T-cell (primary cell): ENCODE measurements around the gene GGN. TPM values are rescaled to one million over a fixed set of nuclear protein-coding genes. Genes with fewer than 3 reads are reported as not detected.

Experiments
- ATAC-seq, 4 experiments: fragments of 200-7000 bp in 3 of 4; fragments of 150-1000 bp in 1 of 4; cut with Tn5 transposase; replicated peaks in 1 of 4; 1 replicate in 3 of 4; 2 replicates in 1 of 4; pipeline ENCODE4 v1.10.0; 2021; ENCODE audit warnings: moderate library complexity in 3 of 4, mild to moderate bottlenecking in 2 of 4, moderate number of reproducible peaks in 1 of 4
- CTCF ChIA-PET, 2 donors: fragments of 300-600 bp; sonication (Branson Sonifier 250); formaldehyde crosslinking; loops; one replicate each; lab custom pipeline; 2022; ENCODE audit warnings: antibody characterized with exemption in 2 of 2; lab: Charles Lee
- POLR2A ChIA-PET, 2 donors: fragments of 300-600 bp; sonication (Branson Sonifier 250); formaldehyde crosslinking; loops; one replicate each; lab custom pipeline; 2022; ENCODE audit warnings: antibody characterized with exemption in 2 of 2; lab: Charles Lee
- DNase-seq, 35 experiments: peaks; one replicate each; pipeline versions ENCODE4 v3.0.0 to v3.0.0-alpha.2; 2013 to 2023
- H3K27ac ChIP-seq: one replicate; pipeline ENCODE4 v1.5.1; 2013; ENCODE audit warnings: low read length
- H3K27me3 ChIP-seq, 2 experiments: replicated peaks in 1 of 2; 1 replicate in 1 of 2; 2 replicates in 1 of 2; pipeline versions ENCODE4 v1.6.1 to v1.7.0; 2013; ENCODE audit warnings: low read length in 1 of 2, mixed read lengths in 1 of 2; ENCODE audit not compliant: control insufficient read depth in 2 of 2, insufficient read depth in 2 of 2; ENCODE audit errors: extremely low read depth in 1 of 2
- H3K36me3 ChIP-seq, 2 donors: 1 replicate in 1 of 2; 2 replicates in 1 of 2; pipeline versions ENCODE4 v1.6.1 to v1.7.0; 2013; ENCODE audit warnings: low read length in 1 of 2; ENCODE audit not compliant: control insufficient read depth in 2 of 2, insufficient read depth in 1 of 2; ENCODE audit errors: extremely low read depth in 1 of 2
- H3K4me1 ChIP-seq, 2 experiments: 1 replicate in 1 of 2; 2 replicates in 1 of 2; pipeline versions ENCODE4 v1.6.1 to v1.7.0; 2013; ENCODE audit warnings: low read length in 2 of 2, mixed read lengths in 1 of 2; ENCODE audit not compliant: insufficient read depth in 2 of 2, control insufficient read depth in 1 of 2; ENCODE audit errors: extremely low read depth in 1 of 2
- H3K4me3 ChIP-seq, 2 donors: 1 replicate in 1 of 2; 2 replicates in 1 of 2; pipeline versions ENCODE4 v1.5.1 to v1.7.0; 2013; ENCODE audit warnings: mild to moderate bottlenecking in 2 of 2, low read length in 1 of 2, moderate library complexity in 1 of 2; ENCODE audit not compliant: control insufficient read depth in 1 of 2; ENCODE audit errors: extremely low read depth in 1 of 2
- H3K9me3 ChIP-seq: 2 replicates; pipeline ENCODE4 v1.7.0; 2013
- H3K27ac Mint-ChIP-seq, 2 donors: one replicate each; pipeline ENCODE4 v1.8.0; 2020 to 2021; ENCODE audit warnings: mild to moderate bottlenecking in 2 of 2, mixed read lengths in 2 of 2
- H3K27me3 Mint-ChIP-seq, 2 donors: one replicate each; pipeline ENCODE4 v1.8.0; 2021 to 2022; ENCODE audit warnings: mixed read lengths in 2 of 2
- H3K36me3 Mint-ChIP-seq: one replicate; pipeline ENCODE4 v1.8.0; 2021; ENCODE audit warnings: mixed read lengths
- H3K4me1 Mint-ChIP-seq, 3 donors: one replicate each; pipeline ENCODE4 v1.8.0; 2020 to 2022; ENCODE audit warnings: mixed read lengths in 3 of 3, mild to moderate bottlenecking in 1 of 3
- H3K4me3 Mint-ChIP-seq, 3 donors: one replicate each; pipeline ENCODE4 v1.8.0; 2020 to 2022; ENCODE audit warnings: mild to moderate bottlenecking in 3 of 3, mixed read lengths in 3 of 3, moderate library complexity in 3 of 3
- H3K9me3 Mint-ChIP-seq, 3 donors: one replicate each; pipeline ENCODE4 v1.8.0; 2020 to 2022; ENCODE audit warnings: mixed read lengths in 3 of 3
- WGBS: methylation state at CpG from one replicate; pipeline ENCODE4 v1.1.5; 2013; ENCODE audit warnings: missing lambda C conversion rate; ENCODE audit not compliant: insufficient coverage; 5-methylcytosine and 5-hydroxymethylcytosine counted together
- total RNA-seq, 35 experiments: library from RNA in 6 of 35; stranded (reverse) in 6 of 35; fragments of 120-200 nt in 1 of 35; gene quantifications; one replicate each; pipeline versions ENCODE4 v1.2.1 to v1.2.4 and lab custom pipeline; 2013 to 2026

The GGN gene
- total RNA-seq, 5 donors from 2014 or later (not counting 1 experiment from before 2014, with no cell fraction given), result 0.18 to 0.60 (median 0.31) TPM; not detected in 1

- ATAC-seq (no peak), DNase-seq (peak in 2 of 35 experiments; percentile 5 to 7)
- Mint-ChIP-seq H3K36me3 (peaks cover 6% of the 10 kb centered on the region), H3K4me1 (peaks cover 13 to 17% (median 14%) of the 10 kb centered on the region in 3 donors), H3K27ac (peak overlapping the region; percentile 93 to 98), H3K9me3 (no peaks in the 10 kb centered on the region), H3K4me3 (peak overlapping the region; percentile 88 to 93 (median 90)), H3K27me3 (no peaks in the 10 kb centered on the region)
- Histone ChIP-seq H3K27me3 (no peaks in the 10 kb centered on the region), H3K4me1 (peaks cover 4 to 19% of the 10 kb centered on the region in 2 experiments), H3K4me3 (peak overlapping the region; percentile 6 to 80), H3K27ac (peak overlapping the region; percentile 39), H3K9me3 (no peaks in the 10 kb centered on the region), H3K36me3 (peaks cover 0 to 3% of the 10 kb centered on the region in 2 donors)
- CTCF ChIA-PET, result interaction anchor here in 1 of 2 donors (0.6 kb wide), 1 partner anchor 93 kb away, joined by 4 read pairs; no protein-coding TSS in a partner anchor
- POLR2A ChIA-PET, result no interaction called here
- 66% methylated on average over 8 of the region's 10 CpGs for WGBS
These were observed 50.5 kb downstream of the GGN start for GRCh38 chr19:38337360-38337653.

GRCh38 chr19:38336638-38337359 is 51.0 kb downstream of the GGN start:
- no peaks in the 10 kb centered on the region for H3K9me3 ChIP-seq
- H3K4me1 ChIP-seq, result peaks cover 4 to 19% of the 10 kb centered on the region in 2 experiments
- peaks cover 0 to 3% of the 10 kb centered on the region in 2 donors for H3K36me3 ChIP-seq
- peak; percentile 81 to 97 (median 92) for DNase-seq
- peak overlapping the region; percentile 88 to 93 (median 90) for H3K4me3 Mint-ChIP-seq
- no peaks in the 10 kb centered on the region for H3K9me3 Mint-ChIP-seq
- CTCF ChIA-PET, result interaction anchor here (0.6 to 1.7 kb wide), 3 partner anchors 38 to 93 kb away, joined by 4 to 28 read pairs (median 7); partner anchors contain the start of genes FAM98C (in 1 of the 2) and PSMD8 (in 1 of the 2)
- H3K4me1 Mint-ChIP-seq, result peaks cover 13 to 17% (median 14%) of the 10 kb centered on the region in 3 donors
- POLR2A ChIA-PET, result interaction anchor here (0.5 to 1.0 kb wide), 2 partner anchors 37 to 66 kb away, joined by 4 to 5 read pairs; partner anchors contain the start of genes FAM98C (in 1 of the 2) and PSMD8 (in 1 of the 2)
- WGBS, result 3% methylated on average over 39 of the region's 41 CpGs
- H3K27me3 Mint-ChIP-seq, result no peaks in the 10 kb centered on the region
- H3K36me3 Mint-ChIP-seq, result peaks cover 6% of the 10 kb centered on the region
- peak; percentile 63 to 73 (median 66) for ATAC-seq
- peak overlapping the region; percentile 77 to 80 for H3K4me3 ChIP-seq
- no peaks in the 10 kb centered on the region for H3K27me3 ChIP-seq
- H3K27ac ChIP-seq, result peak overlapping the region; percentile 96
- peak overlapping the region; percentile 93 to 98 for H3K27ac Mint-ChIP-seq

GRCh38 chr19:38335949-38336637 is 51.7 kb downstream of the GGN start:
- WGBS, result under 1% methylated on average over 52 of the region's 52 CpGs
- CTCF ChIA-PET, result interaction anchor here in 1 of 2 donors (0.7 to 1.7 kb wide), 5 partner anchors 38 to 429 kb away, joined by 3 to 28 read pairs (median 7); partner anchors contain the start of genes FAM98C, PSMD8, SIPA1L3 and SPINT2
- H3K4me3 ChIP-seq, result peak overlapping the region; percentile 77 to 80

More at GRCh38 chr19:38335949-38336637, 51.7 kb downstream of the GGN start:
- DNase-seq, result peak; percentile 87 to 96 (median 93)
- Histone ChIP-seq H3K9me3 (no peaks in the 10 kb centered on the region), H3K27ac (peak overlapping the region; percentile 96), H3K27me3 (no peaks in the 10 kb centered on the region), H3K36me3 (peaks cover 0 to 3% of the 10 kb centered on the region in 2 donors), H3K4me1 (peaks cover 4 to 19% of the 10 kb centered on the region in 2 experiments)
- Mint-ChIP-seq H3K4me1 (peaks cover 13 to 17% (median 14%) of the 10 kb centered on the region in 3 donors), H3K4me3 (peak overlapping the region; percentile 88 to 93 (median 90)), H3K27ac (peak overlapping the region; percentile 93 to 98), H3K27me3 (no peaks in the 10 kb centered on the region), H3K36me3 (peaks cover 6% of the 10 kb centered on the region), H3K9me3 (no peaks in the 10 kb centered on the region)
- POLR2A ChIA-PET, result interaction anchor here (0.5 to 1.0 kb wide), 4 partner anchors 38 to 96 kb away, joined by 3 to 5 read pairs (median 4); partner anchors contain the start of genes FAM98C (in 1 of the 2) and PSMD8 (in 1 of the 2)
- peak; percentile 74 to 77 (median 76) for ATAC-seq

Other genes starting within 250 kb of the GGN start
- gene DPF1, start 163.8 kb downstream of the GGN start, total RNA-seq, result not detected
- 1 to 10 TPM in 2 of 5 donors, under 1 TPM in 1, not detected in 2; 0.82 to 2.8 (median 1.6) TPM for gene PPP1R14A, start 131.7 kb downstream of the GGN start, total RNA-seq
- 10 to 100 TPM; 30.3 to 48.5 (median 37.9) TPM for gene SPINT2, start 123.5 kb downstream of the GGN start, total RNA-seq
- gene C19orf33, start 83.8 kb downstream of the GGN start, total RNA-seq, result 1 to 10 TPM in 2 of 5 donors, under 1 TPM in 1, not detected in 2; 0.56 to 1.4 (median 1.3) TPM
- gene YIF1B, start 72.1 kb downstream of the GGN start, total RNA-seq, result 10 to 100 TPM; 28.1 to 39.1 (median 34.1) TPM
- 10 to 100 TPM in 3 of 5 donors, 1 to 10 TPM in 2; 4.8 to 12.9 (median 12.6) TPM for gene KCNK6, start 68.2 kb downstream of the GGN start, total RNA-seq
- 10 to 100 TPM; 11.1 to 27.2 (median 21.2) TPM for gene CATSPERG, start 52.2 kb downstream of the GGN start, total RNA-seq
- gene PSMD8, start 13.5 kb downstream of the GGN start, total RNA-seq, result 10 to 100 TPM; 76.4 to 95.2 (median 85.8) TPM
- 1 to 10 TPM in 4 of 5 donors, under 1 TPM in 1; 0.93 to 2.9 (median 2.1) TPM for gene SPRED3, start 663 bp upstream of the GGN start, total RNA-seq
- 10 to 100 TPM; 31.9 to 62.1 (median 57.4) TPM for gene FAM98C, start 15.1 kb upstream of the GGN start, total RNA-seq
- gene RASGRP4, start 38.2 kb upstream of the GGN start, total RNA-seq, result under 1 TPM; 0.09 to 0.70 (median 0.26) TPM
- gene RYR1, start 45.7 kb upstream of the GGN start, total RNA-seq, result 1 to 10 TPM; 1.1 to 3.8 (median 2.9) TPM
- gene MAP4K1, start 229.9 kb upstream of the GGN start, total RNA-seq, result 100 to 1,000 TPM; 243 to 417 (median 329) TPM
- gene EIF3K, start 231.2 kb upstream of the GGN start, total RNA-seq, result 100 to 1,000 TPM; 317 to 352 (median 319) TPM